Measurements from ENCODE around the gene TTLL11. TPM values are rescaled to one million over a fixed set of nuclear protein-coding genes. Genes with fewer than 3 reads are reported as not detected.

Gene TTLL11
- total RNA-seq, 1 experiment from 2014 or later = 2.3 TPM

DNA sequence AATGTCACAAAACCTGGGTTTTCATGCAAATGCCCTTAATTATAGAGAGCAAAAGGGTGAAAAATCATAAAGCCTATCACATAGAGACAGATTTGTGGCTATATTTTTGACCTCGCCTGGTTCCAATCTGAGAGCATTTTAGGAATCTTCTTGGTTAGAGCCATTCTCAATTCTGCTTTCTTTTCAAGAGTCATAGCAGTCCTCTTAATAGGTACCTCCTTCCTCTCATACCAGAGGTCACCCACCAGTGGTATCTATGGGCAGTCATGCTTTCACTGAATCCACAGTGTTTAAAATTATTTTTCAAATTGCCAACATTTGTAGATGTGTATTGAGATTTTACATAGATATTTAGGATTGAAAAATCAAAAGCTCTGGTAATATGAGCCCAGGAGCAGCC lies 226.2 kb downstream of the TTLL11 start:
- Histone ChIP-seq H4K20me1 (ENCODE audit: insufficient read depth) (no peaks in the 10 kb centered on the region), H3K4me1 (replicated peaks; ENCODE audit: insufficient read depth) (no peaks in the 10 kb centered on the region), H2AFZ (no peak overlapping the region), H3K9me2 (ENCODE audit: insufficient read depth) (no peaks in the 10 kb centered on the region), H3K9me3 (ENCODE audit: insufficient read depth, low read depth) (no peaks in the 10 kb centered on the region), H3K4me3 (no peak overlapping the region), H3F3A (ENCODE audit: insufficient read depth, low read depth) (no peaks in the 10 kb centered on the region), H3K36me3 (ENCODE audit: low read depth) (no peaks in the 10 kb centered on the region), H3K27ac (no peak overlapping the region), H3K27me3 (ENCODE audit: insufficient read depth, low read depth) (no peaks in the 10 kb centered on the region), H3K4me2 (no peak overlapping the region), H3K79me2 (ENCODE audit: low read depth) (no peaks in the 10 kb centered on the region)
- no peak for DNase-seq
- ChIA-PET POLR2A (ENCODE audit: unreplicated experiment) (no interaction called here), CTCF (no interaction called here)
- intact Hi-C loops (cut with micrococcal nuclease; ENCODE audit: unreplicated experiment) = loop anchor here (10.0 kb wide), 1 partner anchor 108 kb away; no protein-coding TSS in a partner anchor
- TF ChIP-seq EZH2 (IDR thresholded peaks at IDR 0.05; ENCODE audit: low read depth) = no peak
- TF ChIP-seq, protein P1, sequence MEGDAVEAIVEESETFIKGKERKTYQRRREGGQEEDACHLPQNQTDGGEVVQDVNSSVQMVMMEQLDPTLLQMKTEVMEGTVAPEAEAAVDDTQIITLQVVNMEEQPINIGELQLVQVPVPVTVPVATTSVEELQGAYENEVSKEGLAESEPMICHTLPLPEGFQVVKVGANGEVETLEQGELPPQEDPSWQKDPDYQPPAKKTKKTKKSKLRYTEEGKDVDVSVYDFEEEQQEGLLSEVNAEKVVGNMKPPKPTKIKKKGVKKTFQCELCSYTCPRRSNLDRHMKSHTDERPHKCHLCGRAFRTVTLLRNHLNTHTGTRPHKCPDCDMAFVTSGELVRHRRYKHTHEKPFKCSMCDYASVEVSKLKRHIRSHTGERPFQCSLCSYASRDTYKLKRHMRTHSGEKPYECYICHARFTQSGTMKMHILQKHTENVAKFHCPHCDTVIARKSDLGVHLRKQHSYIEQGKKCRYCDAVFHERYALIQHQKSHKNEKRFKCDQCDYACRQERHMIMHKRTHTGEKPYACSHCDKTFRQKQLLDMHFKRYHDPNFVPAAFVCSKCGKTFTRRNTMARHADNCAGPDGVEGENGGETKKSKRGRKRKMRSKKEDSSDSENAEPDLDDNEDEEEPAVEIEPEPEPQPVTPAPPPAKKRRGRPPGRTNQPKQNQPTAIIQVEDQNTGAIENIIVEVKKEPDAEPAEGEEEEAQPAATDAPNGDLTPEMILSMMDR (conservative IDR thresholded peaks at IDR 0.05) = no peak
- BruUV-seq (replicated peaks) = no TSS peak

DNA sequence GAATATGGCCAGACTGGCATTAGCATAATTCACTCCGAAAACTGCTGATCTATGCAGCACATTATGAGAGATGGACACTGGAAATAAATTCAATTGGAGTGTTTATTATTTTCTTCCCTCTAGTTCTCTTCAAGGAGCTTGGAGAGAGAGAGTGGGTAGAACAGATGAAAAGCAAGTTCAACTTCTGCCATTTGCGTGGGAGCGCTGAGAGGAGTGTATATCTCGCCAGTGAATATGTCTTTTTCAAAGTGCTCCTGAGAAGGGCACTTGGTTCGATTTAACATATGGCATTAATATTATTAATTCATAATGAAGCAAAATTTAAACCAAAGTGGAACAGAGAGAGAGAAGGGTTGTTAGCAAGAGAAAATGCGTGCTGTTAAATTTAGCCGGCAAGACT lies 227.2 kb downstream of the TTLL11 start:
- no peaks in the 10 kb centered on the region for H3K9me2 ChIP-seq (ENCODE audit: insufficient read depth)
- CTCF ChIA-PET = no interaction called here
- no peaks in the 10 kb centered on the region for H3K27me3 ChIP-seq (ENCODE audit: insufficient read depth, low read depth)
- DNase-seq = no peak
- intact Hi-C loops (cut with micrococcal nuclease; ENCODE audit: unreplicated experiment) = loop anchor here (10.0 kb wide), 1 partner anchor 109 kb away; no protein-coding TSS in a partner anchor
- no TSS peak for BruUV-seq (replicated peaks)
- H3K4me2 ChIP-seq = no peak overlapping the region
- no peaks in the 10 kb centered on the region for H3K9me3 ChIP-seq (ENCODE audit: insufficient read depth, low read depth)
- no peaks in the 10 kb centered on the region for H4K20me1 ChIP-seq (ENCODE audit: insufficient read depth)
- H3F3A ChIP-seq (ENCODE audit: insufficient read depth, low read depth) = no peaks in the 10 kb centered on the region
- H3K4me3 ChIP-seq = no peak overlapping the region
- no peaks in the 10 kb centered on the region for H3K36me3 ChIP-seq (ENCODE audit: low read depth)
- H2AFZ ChIP-seq = no peak overlapping the region
- no peak overlapping the region for H3K27ac ChIP-seq
- POLR2A ChIA-PET (ENCODE audit: unreplicated experiment) = no interaction called here
- no peaks in the 10 kb centered on the region for H3K79me2 ChIP-seq (ENCODE audit: low read depth)
- no peaks in the 10 kb centered on the region for H3K4me1 ChIP-seq (replicated peaks; ENCODE audit: insufficient read depth)
- TF ChIP-seq EZH2 (IDR thresholded peaks at IDR 0.05; ENCODE audit: low read depth) = no peak
- TF ChIP-seq, protein P1 (conservative IDR thresholded peaks at IDR 0.05) = no peak

DNA sequence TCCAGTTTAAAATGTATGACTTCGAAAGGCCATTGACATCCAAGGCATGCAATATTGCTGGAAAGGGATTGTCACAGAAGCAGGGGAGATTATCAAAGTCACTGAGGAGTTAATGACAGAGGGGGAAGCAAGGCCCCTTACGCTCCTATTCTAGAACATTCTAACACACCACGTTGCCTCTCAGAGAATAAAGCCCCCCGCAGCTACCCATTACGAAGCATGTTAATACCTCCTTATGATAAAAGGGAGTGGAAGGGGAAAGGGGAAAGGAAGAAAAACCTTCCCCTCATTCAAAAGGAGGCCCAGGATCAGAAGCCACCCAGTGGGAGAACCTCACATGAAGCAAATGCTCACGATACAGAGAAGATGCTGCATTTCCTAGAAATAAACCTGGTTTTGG lies 228.0 kb downstream of the TTLL11 start:
- no peaks in the 10 kb centered on the region for H3K27me3 ChIP-seq (ENCODE audit: insufficient read depth, low read depth)

More for the DNA sequence above, 228.0 kb downstream of the TTLL11 start:
- H3K4me3 ChIP-seq = no peak overlapping the region
- no peak overlapping the region for H2AFZ ChIP-seq
- no peaks in the 10 kb centered on the region for H3K4me1 ChIP-seq (replicated peaks; ENCODE audit: insufficient read depth)
- intact Hi-C loops (cut with micrococcal nuclease; ENCODE audit: unreplicated experiment) = loop anchor here (10.0 kb wide), 1 partner anchor 110 kb away; no protein-coding TSS in a partner anchor
- H4K20me1 ChIP-seq (ENCODE audit: insufficient read depth) = no peaks in the 10 kb centered on the region
- no peaks in the 10 kb centered on the region for H3K79me2 ChIP-seq (ENCODE audit: low read depth)
- H3F3A ChIP-seq (ENCODE audit: insufficient read depth, low read depth) = no peaks in the 10 kb centered on the region
- DNase-seq = no peak
- H3K9me2 ChIP-seq (ENCODE audit: insufficient read depth) = no peaks in the 10 kb centered on the region
- BruUV-seq (replicated peaks) = no TSS peak
- H3K4me2 ChIP-seq = no peak overlapping the region
- no peak overlapping the region for H3K27ac ChIP-seq
- H3K36me3 ChIP-seq (ENCODE audit: low read depth) = no peaks in the 10 kb centered on the region
- TF ChIP-seq, protein P1 (conservative IDR thresholded peaks at IDR 0.05) = no peak
- H3K9me3 ChIP-seq (ENCODE audit: insufficient read depth, low read depth) = no peaks in the 10 kb centered on the region
- POLR2A ChIA-PET (ENCODE audit: unreplicated experiment) = interaction anchor here (0.7 kb wide), 1 partner anchor 159 kb away, joined by 6 read pairs; no protein-coding TSS in a partner anchor
- CTCF ChIA-PET = no interaction called here

Data from PC-9 (cell line).